Measurements from ENCODE around the gene PDCD7. TPM values are rescaled to one million over a fixed set of nuclear protein-coding genes. Genes with fewer than 3 reads are reported as not detected.
"Not testable (repeated sequence)": the region's sequence is repeated elsewhere in the genome, so short reads cannot be mapped to it uniquely, and the experiment has no call there.

Gene PDCD7
- total RNA-seq (ENCODE audit: insufficient read depth, low replicate concordance): 11.6 TPM

- DNase-seq (ENCODE audit: low spot score): peak; percentile 97
These were observed at the start of gene PDCD7 for GRCh38 chr15:65133548-65134200. TSS of gene PDCD7 (minus strand) at chr15:65133808. CDS start at chr15:65133781, 27 bp downstream.

DNA sequence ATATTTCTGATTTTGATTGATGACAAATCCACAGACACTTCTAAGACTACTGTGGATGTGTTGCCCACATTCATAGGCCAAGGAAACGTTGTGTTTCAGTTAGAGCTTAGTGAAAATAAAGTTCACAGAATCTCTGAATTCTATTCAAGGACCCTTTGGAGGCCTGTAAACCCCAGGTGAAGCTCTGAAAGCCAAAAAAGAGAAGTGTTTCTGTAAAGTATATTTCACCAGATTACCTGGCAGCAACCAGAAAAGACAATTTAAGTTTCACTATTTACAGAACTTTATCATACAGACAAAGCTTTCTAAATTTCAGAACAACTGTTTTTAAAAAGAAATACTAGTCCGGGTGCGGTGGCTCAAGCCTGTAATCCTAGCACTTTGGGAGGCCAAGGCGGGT is 48.9 kb upstream of the PDCD7 start:
- DNase-seq (ENCODE audit: low spot score): no peak

DNA sequence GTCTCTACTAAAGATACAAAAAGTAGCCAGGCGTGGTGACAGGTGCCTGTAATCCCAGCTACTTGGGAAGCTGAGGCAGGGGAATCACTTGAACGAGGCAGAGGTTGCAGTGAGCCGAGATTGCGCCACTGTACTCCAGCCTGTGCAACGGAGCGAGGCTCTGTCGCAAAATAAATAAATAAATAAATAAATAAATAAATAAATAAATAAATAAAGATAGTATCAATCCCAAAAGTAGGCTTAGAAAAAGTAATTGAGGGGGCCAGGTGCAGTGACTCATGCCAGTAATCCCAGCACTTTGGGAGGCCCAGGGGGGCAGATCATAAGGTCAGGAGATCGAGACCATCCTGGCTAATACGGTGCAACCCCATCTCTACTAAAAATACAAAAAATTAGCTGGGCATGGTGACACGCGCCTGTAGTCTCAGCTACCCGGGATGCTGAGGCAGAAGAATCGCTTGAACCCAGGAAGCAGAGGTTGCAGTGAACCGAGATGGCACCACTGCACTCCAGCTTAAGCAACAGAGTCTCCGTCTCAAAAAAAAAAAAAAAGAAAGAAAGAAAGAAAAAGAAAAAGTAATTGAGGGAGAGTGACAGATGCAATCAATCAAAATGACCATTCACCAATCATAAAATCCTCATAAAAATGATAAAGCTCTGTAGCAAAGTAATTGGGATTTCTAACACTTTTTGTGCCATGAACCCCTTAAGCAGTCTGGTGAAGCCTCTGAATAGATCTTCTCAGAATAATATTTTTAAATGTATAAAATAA is 48.2 kb upstream of the PDCD7 start:
- DNase-seq (ENCODE audit: low spot score): not testable (repeated sequence)

GRCh38 chr15:65180167-65180566 is 46.6 kb upstream of the PDCD7 start:
- no peak for DNase-seq (ENCODE audit: low spot score)

GRCh38 chr15:65177901-65178300 is 44.3 kb upstream of the PDCD7 start:
- no peak for DNase-seq (ENCODE audit: low spot score)

- DNase-seq (ENCODE audit: low spot score): no peak
These were observed 42.4 kb upstream of the PDCD7 start for GRCh38 chr15:65176056-65176455.

GRCh38 chr15:65175511-65175910 is 41.9 kb upstream of the PDCD7 start:
- no peak for DNase-seq (ENCODE audit: low spot score)

GRCh38 chr15:65174509-65174908 is 40.9 kb upstream of the PDCD7 start:
- DNase-seq (ENCODE audit: low spot score): no peak

GRCh38 chr15:65172531-65172930 is 38.9 kb upstream of the PDCD7 start:
- DNase-seq (ENCODE audit: low spot score): no peak

GRCh38 chr15:65171428-65171827 is 37.8 kb upstream of the PDCD7 start:
- DNase-seq (ENCODE audit: low spot score): no peak

DNA sequence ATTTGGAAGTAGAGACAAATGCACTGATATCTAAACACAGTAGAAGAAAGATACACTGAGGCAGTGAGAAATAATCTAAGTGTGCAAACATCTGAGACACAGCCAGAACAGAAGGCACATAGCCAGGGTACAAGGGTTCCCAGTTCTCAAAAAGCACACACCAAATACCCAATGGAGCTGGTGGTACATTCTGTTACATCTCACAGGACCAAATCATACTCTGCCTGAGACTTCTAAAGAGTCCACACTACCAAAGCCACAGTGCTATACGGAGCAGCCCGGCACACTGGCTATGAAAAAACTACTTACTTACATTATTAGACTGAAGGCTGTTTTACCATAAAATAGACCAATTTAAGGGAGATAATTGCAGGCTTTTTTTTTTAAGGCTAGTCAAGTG is 32.3 kb upstream of the PDCD7 start:
- DNase-seq (ENCODE audit: low spot score): no peak

- no peak for DNase-seq (ENCODE audit: low spot score)
These were observed 30.5 kb upstream of the PDCD7 start for GRCh38 chr15:65164139-65164538.

DNA sequence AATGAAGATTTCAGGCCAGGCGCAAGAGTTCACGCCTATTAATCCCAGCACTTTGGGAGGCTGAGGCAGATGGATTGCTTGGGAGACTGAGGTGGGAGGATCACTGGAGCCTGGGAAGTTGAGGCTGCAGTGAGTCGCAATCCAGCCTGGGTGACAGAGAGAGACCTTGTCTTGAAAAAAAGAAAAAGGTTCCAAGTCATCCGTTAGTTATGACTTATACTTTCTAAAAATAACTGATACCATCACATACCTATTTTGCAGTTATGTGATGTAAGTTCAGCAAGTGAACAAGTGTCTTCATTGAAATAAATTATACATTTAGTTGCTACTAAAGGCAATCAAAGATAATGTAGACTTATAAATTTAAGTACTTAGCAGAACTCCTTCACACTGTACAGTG is 29.4 kb upstream of the PDCD7 start:
- DNase-seq (ENCODE audit: low spot score): no peak

DNA sequence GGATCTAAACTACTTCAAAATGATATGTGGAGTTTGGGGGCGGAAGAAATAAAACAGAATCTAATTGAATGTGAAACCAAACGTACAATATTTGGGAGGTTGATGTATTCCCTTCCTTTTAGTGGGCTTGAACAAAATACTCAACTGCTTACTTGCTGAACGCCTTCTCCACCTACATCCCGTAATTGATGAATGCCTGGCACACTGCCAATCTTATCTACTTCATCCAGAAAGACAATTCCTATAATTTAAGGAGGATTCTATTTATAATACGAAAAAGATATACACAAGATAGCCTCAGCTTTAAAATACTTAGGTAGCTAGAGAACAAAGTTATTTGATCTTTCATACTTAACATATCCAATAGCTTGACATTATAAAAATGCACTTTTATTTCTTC is 23.1 kb upstream of the PDCD7 start:
- DNase-seq (ENCODE audit: low spot score): no peak

DNA sequence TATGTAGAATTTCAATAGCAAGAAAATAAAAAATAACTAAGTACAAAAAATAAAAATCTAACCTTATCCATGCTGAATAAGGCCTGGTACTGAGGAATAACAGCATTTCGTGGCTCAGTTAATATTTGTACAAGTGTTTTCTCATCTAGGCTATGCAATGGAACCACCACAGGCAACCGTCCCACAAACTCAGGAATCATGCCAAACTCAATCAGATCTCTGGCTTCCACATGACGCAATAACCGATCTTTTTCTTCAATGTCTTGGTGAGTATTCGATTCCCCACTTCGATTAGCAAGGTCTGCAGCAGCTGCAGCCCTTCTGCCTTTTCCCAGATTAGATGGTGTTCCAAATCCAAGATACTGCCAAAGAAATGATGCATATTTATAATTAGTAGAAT is 21.1 kb upstream of the PDCD7 start:
- DNase-seq (ENCODE audit: low spot score): no peak

GRCh38 chr15:65147902-65148301 is 14.3 kb upstream of the PDCD7 start:
- no peak for DNase-seq (ENCODE audit: low spot score)

GRCh38 chr15:65146438-65146837 is 12.8 kb upstream of the PDCD7 start:
- DNase-seq (ENCODE audit: low spot score): no peak

DNA sequence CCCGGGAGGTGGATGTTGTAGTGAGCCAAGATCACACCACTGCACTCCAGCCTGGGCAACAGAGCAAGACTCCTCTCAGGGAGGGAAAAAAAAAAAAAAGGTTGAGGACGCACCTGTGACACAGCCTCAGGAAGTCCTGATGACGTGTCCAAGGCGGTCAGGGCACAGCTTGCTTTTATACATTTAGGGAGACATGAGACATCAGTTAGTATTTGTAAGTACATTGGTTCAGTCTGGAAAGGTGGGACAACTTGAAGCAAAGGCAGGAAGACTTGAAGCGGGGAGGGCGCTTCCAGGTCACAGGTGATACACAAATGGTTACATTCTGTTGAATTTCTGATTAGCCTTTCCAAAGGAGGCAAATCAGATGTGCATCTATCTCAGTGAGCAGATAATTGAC is 5.0 kb upstream of the PDCD7 start:
- not testable (repeated sequence) for DNase-seq (ENCODE audit: low spot score)

DNA sequence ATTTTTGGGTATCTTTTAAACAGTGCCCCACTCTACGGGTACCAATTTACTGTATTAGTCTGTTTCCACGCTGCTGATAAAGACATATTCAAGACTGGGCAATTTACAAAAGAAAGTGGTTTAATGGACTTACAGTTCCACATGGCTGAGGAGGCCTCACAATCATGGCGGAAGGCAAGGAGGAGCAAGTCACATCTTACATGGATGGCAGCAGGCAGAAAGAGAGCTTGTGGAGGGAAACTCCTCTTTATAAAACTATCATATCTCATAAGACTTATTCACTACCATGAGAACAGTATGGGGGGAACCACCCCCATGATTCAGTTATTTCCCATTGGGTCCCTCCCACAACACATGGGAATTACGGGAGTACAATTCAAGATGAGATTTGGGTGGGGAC is 4.3 kb upstream of the PDCD7 start:
- DNase-seq (ENCODE audit: low spot score): not testable (repeated sequence)

DNA sequence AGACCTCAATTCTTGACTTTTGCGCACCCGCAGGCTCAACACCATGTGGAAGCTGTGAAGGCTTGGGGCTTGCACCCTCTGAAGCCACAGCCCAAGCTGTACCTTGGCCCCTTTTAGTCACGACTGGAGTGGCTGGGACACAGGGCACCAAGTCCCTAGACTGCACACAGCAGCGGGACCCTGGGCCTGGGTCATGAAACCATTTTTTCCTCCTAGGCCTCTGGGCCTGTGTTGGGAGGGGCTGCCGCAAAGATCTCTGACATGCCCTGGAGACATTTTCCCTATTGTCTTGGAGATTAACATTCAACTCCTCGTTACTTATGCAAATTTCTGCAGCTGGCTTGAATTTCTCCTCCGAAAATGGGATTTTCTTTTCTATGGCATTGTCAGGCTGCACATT is 3.5 kb upstream of the PDCD7 start:
- DNase-seq (ENCODE audit: low spot score): not testable (repeated sequence)

- DNase-seq (ENCODE audit: low spot score): no peak
These were observed 930 bp upstream of the PDCD7 start for GRCh38 chr15:65134538-65134937.

- DNase-seq (ENCODE audit: low spot score): peak; percentile 35
These were observed 595 bp downstream of the PDCD7 start for GRCh38 chr15:65132878-65133547.

DNA sequence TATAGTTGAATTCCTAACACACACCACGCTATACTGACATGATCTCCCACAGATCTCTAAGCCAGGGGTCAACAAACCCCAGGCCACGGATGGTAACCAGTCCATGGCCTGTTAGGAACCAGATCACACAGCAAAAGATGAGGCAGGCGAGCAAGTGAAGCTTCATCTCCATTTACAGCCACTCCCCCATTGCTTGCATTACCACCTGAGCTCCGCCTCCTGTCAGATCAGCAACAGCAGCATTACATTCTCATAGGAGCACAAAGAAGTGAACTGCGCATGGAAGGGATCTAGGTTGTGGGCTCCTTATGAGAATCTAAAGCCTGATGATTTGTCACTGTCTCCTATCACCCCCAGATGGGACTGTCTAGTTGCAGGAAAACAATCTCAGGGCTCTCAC is 2.7 kb downstream of the PDCD7 start:
- DNase-seq (ENCODE audit: low spot score): no peak

Measured in umbilical cord (tissue), 2 donors.